Stimulated activated CD8-positive, alpha-beta memory T cell treated with anti-CD3 and anti-CD28 coated beads, Interleukin-4, amount 100 ng/mL, for 48 hours (primary cell): Measurements from ENCODE around the gene OR1E2.
"Not testable (repeated sequence)": the region's sequence is repeated elsewhere in the genome, so short reads cannot be mapped to it uniquely, and the experiment has no call there.

ENCODE experiments used
- DNase-seq: peaks from one replicate; pipeline ENCODE4 v3.0.0-alpha.2; 2020

OR1E2 gene, protein sequence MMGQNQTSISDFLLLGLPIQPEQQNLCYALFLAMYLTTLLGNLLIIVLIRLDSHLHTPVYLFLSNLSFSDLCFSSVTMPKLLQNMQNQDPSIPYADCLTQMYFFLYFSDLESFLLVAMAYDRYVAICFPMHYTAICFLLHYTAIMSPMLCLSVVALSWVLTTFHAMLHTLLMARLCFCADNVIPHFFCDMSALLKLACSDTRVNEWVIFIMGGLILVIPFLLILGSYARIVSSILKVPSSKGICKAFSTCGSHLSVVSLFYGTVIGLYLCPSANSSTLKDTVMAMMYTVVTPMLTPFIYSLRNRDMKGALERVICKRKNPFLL

DNA sequence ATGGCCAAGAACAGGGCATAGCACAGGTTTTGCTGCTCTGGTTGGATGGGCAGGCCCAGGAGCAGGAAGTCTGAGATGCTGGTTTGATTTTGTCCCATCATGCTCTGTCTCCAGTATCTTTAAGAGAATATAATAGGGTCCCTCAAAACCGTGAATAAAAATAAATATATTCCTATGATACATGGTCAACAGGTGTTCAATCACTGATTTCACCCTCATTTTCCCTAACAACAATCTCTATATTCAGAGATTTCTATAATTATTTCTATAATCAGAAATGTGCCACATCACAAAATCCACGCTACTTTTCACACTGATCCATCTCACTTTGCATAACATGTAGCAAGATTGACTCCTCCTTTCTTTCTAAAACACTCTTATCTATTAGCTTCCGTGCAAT is at the start of gene OR1E2:
OR1E2 (minus strand) TSS at position 101 of the 400 bp plus-strand sequence; CDS start at position 101, 0 bp downstream.
- no peak for DNase-seq

DNA sequence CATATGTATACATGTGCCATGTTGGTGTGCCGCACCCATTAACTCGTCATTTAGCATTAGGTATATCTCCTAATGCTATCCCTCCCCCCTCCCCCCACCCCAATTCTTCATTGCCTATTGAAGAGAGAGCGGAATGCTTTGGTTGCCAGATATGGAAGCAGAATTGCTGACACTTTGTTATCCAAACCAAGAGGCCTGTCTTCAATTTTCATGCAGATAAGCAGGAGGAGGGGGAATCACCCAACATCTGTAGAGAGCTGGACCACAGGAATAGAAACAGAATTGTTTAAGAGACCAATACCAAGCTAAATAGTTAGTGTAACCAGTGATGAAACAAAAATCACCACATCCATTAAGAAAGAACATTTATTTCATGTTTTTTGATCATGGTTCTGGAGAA is 49.2 kb upstream of the OR1E2 start:
- DNase-seq: no peak

DNA sequence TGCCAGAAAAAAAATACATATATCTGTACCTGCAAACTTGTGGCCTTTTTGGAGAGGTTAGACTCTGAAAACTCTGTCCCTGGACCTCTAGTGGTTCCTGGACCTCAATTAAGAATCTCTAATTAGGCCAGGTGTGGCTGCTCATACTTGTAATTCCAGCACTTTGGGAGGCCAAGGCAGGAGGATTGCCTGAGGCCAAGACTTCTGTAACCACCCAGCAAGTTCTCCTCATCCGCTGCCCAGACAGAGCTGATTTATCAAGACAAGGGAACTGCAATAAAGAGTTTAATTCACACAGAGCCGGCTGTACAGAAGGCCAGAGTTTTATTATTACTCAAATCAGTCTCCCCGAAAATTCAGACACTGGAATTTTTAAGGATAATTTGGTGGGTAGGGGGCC is 46.3 kb upstream of the OR1E2 start:
- DNase-seq: no peak

DNA sequence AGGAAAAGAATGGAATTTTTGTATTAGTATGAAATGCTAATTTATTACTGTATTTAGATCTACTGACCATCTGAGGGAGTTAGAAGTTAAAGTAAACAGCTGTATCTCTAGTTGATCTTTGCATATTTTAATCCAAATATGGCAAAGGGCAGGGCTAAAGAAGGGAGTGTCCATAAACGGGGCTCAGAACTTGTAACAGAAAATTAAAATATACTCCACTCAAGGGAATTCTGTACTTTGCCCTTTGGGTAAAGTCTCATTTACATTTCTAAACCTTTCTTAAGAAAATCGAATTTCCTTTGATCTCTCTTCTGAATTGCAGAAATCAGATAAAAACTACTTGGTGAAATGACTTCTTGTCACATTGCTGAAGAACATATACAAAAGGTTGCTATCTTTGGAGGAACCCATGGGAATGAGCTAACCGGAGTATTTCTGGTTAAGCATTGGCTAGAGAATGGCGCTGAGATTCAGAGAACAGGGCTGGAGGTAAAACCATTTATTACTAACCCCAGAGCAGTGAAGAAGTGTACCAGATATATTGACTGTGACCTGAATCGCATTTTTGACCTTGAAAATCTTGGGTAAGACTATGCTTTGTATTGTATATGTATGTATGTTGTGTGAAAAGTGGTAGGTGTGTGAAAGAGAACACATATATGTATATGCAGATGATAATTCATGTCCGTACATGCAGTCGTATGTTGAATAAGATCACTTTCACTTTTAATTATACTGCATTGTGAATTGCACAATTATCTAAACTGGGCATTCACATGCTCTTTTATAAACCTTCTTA is 42.4 kb upstream of the OR1E2 start, which contains the start of gene ASPA:
ASPA (plus strand) TSS at position 186 of the 799 bp plus-strand sequence; CDS start at position 349, 163 bp downstream.
- no peak for DNase-seq

DNA sequence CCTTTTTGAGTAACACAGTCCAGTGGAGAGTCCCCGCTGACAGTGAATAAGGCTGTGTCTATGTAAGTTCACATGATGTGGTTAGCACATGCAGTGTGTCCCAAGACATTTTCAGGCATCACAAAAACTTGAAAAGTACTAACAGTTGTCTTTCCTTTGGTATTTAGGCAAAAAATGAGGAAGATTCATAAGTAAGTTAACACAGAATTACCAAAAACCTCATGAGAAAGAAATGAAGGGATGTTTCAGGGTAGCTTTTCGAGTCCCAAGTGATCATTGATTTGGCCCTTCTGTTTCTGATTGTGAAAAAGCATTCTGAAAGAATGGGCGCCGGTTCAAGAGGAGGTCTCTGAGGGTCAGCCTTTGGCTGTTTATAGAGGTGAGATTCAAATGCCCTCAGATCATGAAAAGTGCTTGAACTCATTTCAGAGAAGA is 41.6 kb upstream of the OR1E2 start:
- DNase-seq: no peak

DNA sequence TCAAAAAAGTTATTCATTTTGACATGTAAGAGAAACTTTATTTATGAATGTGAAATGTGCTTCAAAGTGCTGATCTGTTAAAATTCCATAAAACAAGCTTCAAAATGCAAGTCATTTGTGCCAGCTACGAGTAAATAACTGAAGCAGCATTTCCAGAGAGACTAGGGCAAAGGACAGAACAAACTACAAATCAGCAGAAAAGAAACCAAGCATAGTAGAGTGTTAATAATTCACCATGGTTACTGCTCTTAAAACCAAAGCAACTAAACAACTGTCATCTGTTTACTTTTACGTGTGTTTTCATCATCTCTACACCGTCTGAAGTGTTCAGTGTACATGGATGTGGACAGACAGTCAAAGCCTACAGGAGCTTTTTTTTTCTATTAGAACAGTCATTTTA is 40.6 kb upstream of the OR1E2 start:
- DNase-seq: no peak

DNA sequence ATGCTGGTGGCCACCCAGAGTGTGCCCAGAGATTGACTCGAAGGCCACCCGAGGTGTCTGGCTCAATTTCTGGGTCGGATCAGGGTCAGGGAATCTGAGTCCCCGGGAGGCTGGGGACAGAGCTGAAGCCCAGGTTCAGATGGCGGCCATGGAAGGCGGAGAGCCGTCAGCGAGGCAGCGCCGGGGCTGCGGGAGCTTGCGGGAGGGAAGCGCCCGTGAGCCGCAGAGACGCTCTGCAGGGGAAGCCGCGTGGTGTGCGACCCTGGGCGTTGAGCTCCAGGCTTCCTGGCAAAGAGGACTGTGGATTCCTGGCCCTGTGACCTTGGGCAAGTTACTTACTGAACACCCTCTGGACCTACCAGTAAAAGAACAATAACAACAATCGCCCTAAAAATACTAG is 38.5 kb upstream of the OR1E2 start:
- DNase-seq: no peak

DNA sequence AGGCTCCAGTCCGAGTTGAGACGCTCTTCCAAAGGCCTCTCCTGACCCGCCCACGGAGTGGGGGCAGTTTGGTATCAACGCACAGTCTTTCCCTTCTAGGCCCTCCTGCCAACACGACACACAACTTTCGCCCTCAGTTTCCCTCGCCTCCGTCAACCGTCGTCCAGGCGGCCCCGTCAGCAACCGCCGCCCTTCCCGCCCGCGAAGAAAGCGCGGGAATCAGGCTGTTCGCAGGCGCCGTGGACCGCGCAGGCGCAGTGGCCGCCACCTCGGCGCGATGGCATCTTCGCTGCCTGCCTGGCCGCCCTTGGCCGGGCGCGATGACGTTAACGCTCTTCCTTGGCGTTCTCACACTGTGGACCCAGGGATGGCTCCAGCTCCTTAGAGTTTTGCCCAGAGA is 38.0 kb upstream of the OR1E2 start, which contains the start of gene SPATA22:
SPATA22 (minus strand) TSS at position 221 of the 400 bp plus-strand sequence. CDS start 2,494 bp downstream, outside the sequence.
- DNase-seq: no peak

DNA sequence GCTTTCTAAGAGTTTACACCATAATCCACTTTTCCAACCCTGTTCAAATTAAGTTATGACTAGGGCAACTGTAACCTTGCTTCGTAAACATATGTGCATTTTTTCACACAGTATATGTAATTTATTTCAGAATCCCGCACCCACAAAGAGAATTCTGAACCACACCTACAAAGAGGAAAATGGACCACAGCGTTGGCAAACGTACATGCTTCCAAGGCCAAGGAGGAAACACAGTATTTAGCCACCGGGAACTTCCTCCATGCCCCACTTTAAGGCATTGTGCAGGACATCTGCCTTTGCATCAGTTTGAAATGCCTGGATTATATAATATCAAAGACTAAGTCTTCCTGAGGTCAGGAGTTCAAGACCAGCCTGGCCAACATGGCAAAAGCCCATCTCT is 35.9 kb upstream of the OR1E2 start:
- DNase-seq: no peak

DNA sequence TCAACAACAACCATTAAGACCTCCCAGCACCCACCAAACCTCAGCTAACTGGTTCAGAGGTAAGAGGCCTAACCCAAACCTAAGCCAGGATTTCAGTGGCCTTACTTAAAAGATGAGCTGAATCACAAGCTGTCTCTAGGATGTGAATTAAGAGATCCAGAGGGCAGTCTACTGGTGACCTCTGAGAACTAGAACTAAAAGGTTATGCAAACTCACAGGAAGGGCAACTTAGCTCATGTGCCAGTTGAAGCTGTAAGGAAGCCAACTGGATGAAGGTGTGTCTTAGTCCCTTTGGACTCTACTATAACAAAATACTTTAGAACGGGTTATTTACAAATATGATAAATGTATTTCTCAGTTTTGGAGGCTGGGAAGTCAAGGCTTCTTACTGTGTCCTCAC is 32.7 kb upstream of the OR1E2 start:
- DNase-seq: not testable (repeated sequence)

DNA sequence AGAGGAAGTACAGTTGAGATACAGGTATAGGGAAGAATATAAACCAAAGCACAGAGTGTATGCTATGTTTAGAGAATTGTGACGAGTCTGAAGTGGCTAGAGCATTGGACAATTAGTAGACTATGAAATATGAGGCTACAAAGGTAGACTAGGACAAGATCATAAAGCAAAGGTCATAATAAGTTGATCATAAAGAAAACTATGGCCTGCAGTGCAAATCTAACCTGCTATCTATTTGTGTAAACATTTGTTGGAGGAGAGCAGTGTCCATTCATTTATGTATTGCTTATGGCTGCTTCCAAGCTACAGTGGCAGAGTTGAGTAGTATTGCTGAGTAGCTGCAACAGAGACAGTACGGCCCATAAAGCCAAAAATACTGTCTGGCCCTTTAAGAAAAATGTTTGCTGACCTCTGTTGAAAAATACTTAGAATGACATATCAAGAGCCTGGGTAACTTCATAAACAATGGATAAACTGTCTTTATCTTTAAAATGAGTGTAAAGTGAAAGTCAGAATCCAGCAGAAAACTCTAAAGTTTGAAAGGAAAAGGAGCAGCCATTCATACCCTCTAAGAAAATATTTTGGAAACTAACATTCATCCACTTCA is 14.5 kb upstream of the OR1E2 start:
- DNase-seq: no peak

DNA sequence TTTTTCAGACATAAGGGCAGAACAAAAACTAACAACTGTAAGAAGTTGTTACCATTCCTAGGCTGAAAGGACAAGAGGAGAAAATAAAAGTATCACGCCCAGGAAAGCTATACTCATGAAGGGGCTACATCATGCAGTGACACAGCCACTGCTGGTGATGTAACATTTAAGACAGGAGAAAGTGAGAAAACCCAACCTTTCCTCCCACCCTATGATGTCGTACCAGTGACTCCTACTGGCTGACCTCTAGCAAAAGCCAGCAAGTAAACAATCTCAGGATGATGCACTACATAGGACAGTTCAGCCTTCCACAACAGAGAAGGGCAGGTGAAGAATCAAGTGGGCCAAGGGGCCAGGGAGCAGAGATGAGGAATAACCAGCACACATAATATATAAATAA is 14.0 kb upstream of the OR1E2 start:
- no peak for DNase-seq

DNA sequence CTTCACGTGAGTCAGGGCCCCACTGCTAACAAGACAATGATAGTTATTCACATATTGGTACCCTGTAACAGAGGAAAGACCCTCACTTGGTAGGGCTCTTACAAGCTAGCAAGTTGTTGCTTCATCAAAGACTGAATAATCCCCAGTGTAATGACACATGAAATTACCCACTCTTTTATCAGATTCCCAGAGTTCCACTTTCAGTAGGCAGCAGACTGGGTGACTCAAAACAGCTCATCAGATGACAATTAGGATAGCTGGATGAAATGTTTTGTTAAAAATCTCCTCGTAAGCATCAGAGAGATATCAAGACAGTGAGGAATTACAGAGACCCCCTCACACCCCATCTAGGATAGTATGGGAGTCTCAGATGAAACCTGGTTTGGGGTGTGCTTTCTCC is 6.8 kb upstream of the OR1E2 start:
- no peak for DNase-seq

DNA sequence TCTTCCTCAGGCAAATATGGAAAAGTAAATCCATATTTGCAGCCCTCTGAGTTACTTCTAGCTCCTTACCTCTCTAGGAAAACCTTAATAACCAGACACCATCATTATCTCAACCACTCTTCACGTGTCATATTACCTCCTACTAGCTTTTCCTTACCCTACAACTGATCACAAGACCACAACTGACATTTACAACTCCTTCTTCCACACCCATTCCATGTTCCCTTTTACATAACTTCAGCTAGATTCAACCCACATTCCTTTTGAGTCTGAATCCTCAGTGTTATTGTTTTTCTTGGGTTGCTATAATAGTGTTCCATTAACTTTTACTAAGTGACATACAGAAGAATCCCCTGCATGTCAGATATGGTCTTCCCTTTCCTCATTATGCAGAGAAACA is 4.7 kb upstream of the OR1E2 start:
- DNase-seq: no peak

DNA sequence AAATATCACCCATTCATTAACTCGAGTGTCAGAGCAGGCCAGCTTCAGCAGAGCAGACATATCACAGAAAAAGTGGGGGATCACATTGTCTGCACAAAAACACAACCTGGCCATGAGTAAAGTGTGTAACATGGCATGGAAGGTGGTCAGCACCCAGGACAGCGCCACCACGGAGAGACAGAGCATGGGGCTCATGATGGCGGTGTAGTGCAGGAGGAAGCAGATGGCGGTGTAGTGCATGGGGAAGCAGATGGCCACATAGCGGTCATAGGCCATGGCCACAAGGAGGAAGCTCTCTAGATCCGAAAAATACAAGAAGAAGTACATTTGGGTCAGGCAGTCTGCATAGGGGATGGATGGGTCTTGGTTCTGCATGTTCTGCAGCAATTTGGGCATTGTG is 426 bp downstream of the OR1E2 start:
- DNase-seq: peak; percentile 36

DNA sequence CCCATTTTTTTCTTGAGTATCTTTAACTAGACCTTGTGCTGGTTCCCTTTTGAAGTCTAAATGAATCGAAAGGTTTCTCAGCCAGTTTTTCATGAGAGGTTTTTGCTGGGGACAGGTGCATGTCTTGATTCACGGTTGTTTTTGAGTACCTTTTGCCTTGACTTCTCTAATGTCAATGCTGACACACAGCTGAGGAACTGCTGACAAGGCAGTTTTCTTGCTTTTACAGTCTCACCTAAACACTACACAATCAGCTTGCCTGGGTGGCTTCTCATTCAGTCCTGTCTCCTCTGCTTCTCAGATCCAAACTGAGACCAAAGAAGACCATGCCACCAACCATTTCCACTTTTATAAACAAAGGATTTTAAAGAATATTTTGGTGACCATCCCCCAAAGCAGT is 15.4 kb downstream of the OR1E2 start:
- no peak for DNase-seq

DNA sequence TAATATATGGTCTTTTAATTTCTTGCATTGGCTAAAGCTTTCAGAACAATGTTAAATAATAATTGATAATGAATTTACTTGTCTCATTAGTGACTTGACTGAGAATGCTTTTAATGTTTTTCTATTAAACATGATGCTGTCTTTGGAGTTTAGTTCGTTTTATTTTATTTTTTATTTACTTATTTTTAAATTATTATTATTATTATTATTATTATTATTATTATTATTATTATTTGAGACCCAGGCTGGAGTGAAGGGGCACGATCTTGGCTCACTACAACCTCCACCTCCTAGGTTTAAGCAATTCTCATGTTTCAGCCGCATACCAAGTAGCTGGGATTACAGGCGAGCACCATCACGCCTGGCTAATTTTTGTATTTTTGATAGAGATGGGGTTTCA is 18.0 kb downstream of the OR1E2 start:
- DNase-seq: no peak

DNA sequence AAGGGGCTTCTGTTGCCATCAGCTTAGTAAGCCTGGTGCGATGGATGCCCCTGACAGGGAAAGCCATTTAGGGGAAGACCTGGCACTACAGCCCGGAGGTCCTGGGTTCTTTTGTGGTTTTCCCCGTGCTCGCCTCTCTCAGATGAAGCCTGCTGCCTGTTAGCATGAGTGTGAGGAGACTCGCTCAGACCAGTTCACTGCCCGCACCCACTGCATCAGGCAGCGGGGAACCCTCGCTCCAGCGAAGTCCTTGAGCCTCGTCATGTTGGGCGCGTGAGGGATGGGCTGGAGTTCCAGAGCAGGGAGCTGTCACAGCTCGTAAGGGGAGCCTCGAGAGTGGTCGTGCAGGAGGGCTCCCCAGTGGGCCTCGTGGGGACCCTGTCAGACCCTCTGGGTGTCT is 21.4 kb downstream of the OR1E2 start:
- not testable (repeated sequence) for DNase-seq

DNA sequence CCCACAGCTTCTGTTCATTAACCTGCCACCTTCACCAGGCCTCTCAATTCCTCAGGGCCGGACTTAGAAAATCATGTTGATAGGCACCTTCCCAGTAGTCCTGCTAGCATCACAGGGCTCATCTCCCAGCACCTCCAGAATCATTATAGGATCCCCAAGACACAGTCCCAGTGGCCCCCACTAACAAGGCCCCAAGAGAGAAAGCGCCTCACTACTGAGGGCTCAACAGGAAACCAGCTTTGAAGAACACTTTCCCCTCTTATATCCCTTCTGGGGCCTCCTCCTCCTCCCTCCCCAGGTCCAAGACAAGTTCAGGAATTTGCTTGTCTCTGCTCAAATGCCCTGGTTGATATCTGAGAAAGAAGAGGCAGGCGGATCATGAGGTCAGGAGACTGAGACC is 22.6 kb downstream of the OR1E2 start, which contains the start of gene OR3A3:
OR3A3 (plus strand) TSS at position 301 of the 400 bp plus-strand sequence.
- no peak for DNase-seq

DNA sequence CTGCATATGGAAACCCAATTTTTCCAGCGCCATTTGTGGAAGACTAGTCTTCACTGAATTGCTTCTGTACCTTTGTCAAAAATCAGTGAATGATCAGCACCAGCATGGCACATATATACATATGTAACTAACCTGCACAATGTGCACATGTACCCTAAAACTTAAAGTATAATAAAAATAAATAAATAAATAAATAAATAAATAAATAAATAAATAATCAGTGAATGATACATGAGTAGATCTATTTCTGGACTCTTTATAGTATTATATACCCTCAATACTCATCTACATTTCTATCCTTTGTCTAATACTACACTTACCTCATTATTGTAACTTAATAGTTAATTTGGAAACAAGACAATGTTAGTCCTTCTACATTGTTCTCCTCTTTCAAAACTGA is 29.8 kb downstream of the OR1E2 start:
- not testable (repeated sequence) for DNase-seq

DNA sequence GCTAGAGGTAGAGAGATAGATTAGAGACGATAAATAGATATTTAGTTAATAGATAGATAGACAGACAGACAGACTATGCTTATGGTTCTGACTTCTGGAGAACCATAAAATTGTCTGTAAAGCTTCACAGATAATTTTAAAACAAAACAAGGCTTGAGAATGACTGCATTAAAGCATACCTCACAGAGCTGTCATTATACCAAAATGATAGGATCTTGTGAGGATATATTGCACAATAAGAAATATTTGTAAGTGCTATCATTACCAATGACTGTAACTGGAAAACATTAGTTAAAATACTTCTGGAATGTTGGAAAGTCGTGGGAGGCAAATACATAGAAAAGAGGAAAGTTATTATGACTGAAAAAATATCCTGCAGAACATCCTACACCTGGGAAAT is 31.9 kb downstream of the OR1E2 start:
- DNase-seq: no peak

DNA sequence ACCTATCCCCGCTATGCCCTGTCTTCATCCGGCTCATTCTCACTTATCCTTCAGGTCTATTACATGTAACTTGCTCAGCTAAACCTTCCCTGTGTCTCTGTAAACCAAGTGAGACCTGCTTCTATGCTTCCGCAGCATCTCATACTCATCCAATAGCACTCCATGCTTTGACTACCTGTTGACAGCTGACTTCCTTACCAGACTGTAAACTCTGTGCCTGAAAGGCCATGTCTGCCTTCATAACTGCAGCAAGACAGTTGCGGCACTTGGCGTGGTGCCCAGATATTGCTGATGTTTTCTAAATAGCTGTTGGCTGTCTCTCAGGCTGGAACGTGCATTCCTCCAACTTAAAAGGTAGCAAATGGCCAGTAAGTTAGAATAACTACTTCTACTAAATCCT is 33.6 kb downstream of the OR1E2 start:
- DNase-seq: no peak

DNA sequence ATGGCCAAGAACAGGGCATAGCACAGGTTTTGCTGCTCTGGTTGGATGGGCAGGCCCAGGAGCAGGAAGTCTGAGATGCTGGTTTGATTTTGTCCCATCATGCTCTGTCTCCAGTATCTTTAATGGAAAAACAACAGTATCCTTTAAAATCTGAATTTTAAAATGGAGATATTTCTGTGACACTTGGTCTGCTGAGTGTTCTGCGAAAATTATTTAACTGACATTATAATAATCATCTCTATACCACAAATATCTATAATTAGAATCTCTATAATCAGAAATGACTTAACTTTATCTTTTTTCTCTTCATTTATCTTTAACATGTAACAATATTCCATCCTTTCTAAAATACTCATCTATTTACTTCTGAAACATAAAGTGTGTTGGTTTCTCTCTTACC is 35.3 kb downstream of the OR1E2 start, which contains the start of gene OR1E1:
OR1E1 (minus strand) TSS at position 101 of the 400 bp plus-strand sequence; CDS start at position 101, 0 bp downstream.
- no peak for DNase-seq
